HG03139 (cell line): ENCODE data around the gene FLOT2.
"Not testable (repeated sequence)": the region's sequence is repeated elsewhere in the genome, so short reads cannot be mapped to it uniquely, and the experiment has no call there.

ENCODE experiments used
- ATAC-seq: cut with Tn5 transposase; IDR thresholded peaks from one replicate; pipeline ENCODE4 v1.9.1; 2021; ENCODE audit not compliant: unreplicated experiment

FLOT2 gene, protein sequence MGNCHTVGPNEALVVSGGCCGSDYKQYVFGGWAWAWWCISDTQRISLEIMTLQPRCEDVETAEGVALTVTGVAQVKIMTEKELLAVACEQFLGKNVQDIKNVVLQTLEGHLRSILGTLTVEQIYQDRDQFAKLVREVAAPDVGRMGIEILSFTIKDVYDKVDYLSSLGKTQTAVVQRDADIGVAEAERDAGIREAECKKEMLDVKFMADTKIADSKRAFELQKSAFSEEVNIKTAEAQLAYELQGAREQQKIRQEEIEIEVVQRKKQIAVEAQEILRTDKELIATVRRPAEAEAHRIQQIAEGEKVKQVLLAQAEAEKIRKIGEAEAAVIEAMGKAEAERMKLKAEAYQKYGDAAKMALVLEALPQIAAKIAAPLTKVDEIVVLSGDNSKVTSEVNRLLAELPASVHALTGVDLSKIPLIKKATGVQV

GRCh38 chr17:28896884-28897768 lies at the start of gene FLOT2:
TSS of gene FLOT2 (minus strand) at chr17:28897733. CDS start at chr17:28897574, 159 bp downstream.
- ATAC-seq = no peak

DNA sequence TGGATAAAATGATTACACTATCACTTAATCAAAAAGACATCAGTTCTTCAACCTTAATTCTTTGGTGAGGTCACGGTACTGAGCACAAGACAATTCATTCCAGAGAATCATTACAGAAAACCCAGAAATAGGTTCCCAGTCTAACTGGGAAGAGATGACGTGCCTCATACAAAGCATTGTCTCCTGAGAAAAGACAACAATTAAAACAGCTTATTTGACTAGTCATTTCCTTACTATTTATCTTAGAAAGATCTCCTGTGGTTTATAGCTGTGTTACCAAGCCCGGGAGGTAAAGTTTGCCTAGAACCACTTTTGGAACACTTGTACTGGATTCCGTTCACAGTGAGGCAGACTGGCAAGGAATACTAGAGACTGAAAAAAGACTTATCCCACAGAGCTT lies 48.7 kb upstream of the FLOT2 start:
- no peak for ATAC-seq

DNA sequence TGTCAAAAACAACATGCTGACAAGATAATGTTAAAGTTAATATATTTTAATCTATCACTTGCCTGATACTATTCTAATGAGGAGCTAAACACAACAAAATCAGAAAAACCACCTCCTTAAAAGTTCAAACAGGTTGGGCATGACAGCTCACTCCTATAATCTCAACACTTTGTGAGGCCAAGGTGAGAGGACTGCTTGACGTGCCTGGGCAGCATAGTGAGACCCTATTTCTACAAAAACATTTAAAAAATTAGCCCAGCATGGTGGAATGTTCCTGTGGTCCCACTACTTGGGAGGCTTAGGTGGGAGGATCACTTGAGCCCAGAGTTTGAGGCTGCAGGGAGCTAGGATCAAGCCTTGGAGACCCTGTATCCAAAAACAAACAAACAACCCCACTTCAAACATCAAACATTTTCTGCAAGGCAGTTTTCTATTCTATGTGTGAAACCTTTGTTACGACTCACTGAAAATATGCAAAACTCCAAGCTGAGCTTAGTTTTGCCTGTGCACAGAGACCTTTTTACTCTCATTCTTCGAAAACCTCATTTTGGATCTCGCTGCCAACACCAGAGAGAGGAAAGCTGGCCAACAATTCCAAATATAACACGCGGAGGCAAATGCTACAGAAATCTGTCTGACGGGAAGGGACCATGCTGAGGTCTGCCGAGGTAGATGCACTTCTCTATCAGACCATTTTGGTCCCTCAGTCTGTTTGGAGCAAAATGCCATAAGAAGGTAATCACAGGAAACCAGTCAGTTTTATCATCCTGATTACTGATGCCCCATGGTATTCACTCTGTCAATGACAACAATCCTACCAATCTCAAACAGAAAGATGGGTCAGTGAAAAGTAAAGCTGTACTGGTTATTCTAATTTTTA lies 47.6 kb upstream of the FLOT2 start:
- ATAC-seq = no peak

DNA sequence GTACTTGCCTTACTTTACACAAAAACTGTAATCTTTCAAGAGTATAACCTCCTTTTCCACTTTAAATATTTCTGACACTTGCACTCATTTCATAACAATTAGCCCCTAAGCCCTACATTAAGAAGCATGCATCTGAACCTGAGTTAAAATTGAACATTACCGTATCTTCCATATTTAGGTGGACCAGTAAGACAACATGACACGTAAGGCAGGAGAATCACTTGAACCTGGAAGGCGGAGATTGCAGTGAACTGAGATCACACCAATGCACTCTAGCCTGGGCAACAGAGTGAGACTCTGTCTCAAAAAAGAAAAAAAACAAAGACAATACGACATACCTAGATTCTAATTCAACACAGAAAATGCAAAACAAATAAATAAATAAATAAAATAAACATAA lies 46.8 kb upstream of the FLOT2 start:
- ATAC-seq = no peak

DNA sequence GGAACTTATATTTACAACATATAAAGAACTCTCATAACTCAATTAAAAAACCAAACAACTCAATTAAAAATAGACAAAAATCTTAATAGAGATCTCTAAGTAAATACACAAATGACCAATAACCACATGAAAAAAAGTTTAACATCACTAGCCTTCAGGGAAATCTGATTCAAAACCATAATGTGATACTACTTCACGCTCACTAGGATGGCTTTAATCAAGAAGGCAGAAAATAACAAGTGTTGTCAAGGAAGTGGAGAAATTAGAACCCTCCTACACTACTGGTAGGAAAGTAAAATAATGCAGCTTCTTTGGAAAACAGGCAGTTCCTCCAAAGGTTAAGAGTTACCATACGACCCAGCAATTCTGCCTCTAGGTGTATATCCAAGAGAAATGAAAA lies 45.4 kb upstream of the FLOT2 start:
- ATAC-seq = no peak

- ATAC-seq = no peak
These were observed 43.7 kb upstream of the FLOT2 start for GRCh38 chr17:28941251-28941650.

DNA sequence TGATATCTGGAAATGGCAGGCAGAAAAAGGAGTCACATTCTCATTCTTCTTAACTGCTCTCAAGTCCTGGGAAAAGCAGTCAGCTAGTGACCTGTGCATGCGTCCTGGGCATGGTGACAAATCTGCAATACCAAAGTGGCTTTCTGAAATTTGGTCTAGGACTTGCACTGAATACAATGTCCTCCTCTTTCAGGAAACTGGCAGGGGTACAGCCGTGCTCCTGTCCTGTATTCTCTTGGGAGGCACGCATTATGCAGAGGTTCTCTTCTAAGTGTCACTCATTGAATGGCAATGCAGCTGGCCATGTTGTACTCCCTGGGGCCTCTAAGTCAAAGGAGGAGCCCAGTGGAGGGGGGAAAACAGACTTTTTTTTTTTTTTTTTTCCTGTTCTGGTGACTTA lies 43.1 kb upstream of the FLOT2 start:
- no peak for ATAC-seq

GRCh38 chr17:28940142-28940541 lies 42.6 kb upstream of the FLOT2 start:
- ATAC-seq = no peak

DNA sequence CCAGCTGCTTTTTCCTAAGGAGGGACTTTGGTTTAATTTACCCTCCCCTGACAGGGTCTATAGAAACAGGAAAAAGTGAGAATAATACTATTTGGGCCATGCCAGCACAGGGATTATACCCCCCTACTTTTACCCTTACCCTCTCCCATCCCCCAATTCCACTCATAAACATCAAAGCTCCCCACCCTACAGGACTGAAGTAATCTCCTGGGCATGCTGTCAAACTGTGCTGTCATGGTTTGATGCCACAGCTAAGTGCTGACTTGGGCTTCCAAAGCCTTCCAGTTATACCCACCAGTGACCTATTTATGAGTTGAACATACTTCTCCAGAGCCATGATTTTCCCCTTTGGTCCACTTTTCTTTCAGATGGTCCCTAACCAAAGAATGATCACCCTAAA lies 41.0 kb upstream of the FLOT2 start:
- no peak for ATAC-seq

GRCh38 chr17:28937044-28937729 lies 39.7 kb upstream of the FLOT2 start:
- ATAC-seq = no peak

DNA sequence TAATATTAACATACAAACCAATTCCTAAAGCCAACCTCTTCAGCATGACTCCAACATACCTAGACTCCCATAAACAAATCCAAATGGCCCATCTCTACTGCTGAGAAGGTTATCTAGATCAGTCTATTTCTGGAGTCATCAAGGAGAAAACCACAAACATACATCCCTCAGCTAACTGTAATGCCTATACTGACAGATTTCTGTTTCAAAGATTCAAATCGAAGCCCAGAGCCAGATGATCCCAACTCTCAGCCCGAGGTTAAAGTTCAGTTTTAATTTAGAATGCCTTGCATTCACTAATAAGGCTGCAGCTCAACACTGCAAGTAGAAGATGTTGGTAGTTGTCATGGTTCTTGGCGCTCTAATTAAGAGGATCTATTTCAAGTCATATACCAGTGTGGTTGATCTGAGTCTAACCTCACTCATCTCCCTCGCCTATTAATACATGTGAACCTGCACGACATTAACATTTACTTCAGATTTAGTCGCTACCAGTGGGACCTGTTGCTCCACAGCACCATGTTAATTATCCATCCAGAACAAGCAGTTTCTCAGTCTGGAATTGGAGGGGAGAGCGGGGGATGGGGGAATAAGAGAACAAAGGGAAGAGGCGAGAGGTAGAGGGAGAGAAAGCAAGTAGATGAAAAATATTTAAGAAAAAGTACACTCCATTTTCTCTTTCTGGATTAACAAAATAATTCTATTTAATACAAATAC lies 38.4 kb upstream of the FLOT2 start:
- ATAC-seq = no peak

- not testable (repeated sequence) for ATAC-seq
These were observed 37.0 kb upstream of the FLOT2 start for GRCh38 chr17:28934508-28934907.

DNA sequence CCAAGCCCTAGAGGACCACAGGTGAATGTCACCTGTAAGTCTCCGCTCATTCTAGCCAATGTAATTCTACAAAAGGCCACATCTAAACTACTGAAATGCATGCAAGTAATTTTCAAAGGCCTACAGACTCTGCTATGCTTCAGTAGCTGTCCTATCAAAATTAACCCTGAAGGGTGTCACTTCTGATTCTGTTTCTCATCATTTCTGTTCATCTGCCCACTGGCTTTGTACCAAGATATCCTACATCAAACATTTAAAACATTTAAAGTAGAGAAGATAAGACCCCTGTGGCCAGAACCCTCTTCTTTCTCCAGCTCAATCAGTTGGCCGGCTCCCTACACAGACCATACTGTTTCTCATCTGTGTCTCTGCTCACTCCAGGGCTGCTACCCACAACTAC lies 32.3 kb upstream of the FLOT2 start:
- no peak for ATAC-seq

GRCh38 chr17:28928061-28928460 lies 30.5 kb upstream of the FLOT2 start:
- no peak for ATAC-seq

GRCh38 chr17:28926786-28927185 lies 29.3 kb upstream of the FLOT2 start:
- no peak for ATAC-seq

DNA sequence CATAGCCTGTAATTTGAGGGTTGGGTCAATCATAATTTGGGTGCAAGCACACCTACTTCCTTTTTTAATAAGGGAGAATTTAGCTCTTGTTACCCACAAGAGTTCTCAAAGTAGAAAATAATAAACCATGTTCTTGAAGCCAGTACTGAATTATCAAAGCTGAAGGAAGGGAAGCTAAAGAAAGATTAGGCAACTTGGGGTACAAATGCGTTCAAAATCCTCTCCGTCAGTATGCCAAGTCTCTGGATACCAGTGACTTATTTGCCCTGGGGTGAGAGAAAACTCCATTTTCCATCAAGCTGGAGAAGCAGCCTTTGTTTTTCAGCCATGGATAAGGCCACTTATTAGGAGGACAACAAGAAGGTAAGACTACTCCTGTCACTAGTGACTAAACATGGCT lies 28.8 kb upstream of the FLOT2 start:
- ATAC-seq = no peak

- no peak for ATAC-seq
These were observed 28.4 kb upstream of the FLOT2 start for GRCh38 chr17:28925912-28926365.

DNA sequence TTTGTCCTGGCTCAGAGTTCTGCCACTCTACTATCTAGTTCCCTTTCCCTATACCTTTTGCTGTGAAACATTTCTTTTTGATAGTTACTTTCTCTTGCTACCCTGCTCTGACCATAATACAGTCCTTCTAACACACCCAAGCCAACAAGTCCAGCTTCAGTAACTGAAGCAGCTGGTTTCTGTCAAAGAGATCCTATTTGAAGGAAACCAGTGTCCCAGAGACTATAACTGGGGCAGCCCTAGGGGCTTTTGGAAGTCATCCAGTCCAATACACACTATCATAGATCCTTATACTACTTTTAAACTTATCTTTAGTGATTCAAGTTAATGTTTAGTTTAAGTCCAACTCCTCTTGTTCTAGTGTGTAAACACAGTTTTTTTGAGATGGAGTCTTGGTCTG lies 22.7 kb upstream of the FLOT2 start:
- no peak for ATAC-seq

GRCh38 chr17:28918295-28918694 lies 20.8 kb upstream of the FLOT2 start:
- ATAC-seq = no peak

DNA sequence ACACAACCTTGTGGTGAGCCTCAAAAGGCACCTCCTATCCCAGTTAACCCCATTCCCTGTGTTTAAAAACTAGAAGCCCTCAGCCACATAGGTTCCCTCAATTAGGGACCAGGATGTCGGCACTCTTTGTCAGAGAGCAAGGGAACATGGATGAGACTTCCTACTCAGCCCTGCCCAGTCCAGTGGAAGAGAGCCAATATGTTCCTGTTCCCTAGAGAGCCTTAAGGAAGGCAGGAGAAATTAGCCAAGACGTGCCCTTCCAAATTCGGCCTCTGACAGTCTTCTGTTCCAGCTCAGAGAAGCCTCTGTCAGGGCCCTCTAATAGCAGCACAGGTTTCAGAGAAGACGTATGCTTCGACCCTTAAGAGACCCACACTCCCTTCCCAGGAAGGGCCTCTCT lies 19.9 kb upstream of the FLOT2 start:
- ATAC-seq = no peak
